NCI-H774 (cell line): ENCODE results near the gene PBX1.

Source experiments
- DNase-seq: peaks from one replicate; lab custom pipeline; 2025; lab: John Stamatoyannopoulos, UW

PBX1 gene

DNA sequence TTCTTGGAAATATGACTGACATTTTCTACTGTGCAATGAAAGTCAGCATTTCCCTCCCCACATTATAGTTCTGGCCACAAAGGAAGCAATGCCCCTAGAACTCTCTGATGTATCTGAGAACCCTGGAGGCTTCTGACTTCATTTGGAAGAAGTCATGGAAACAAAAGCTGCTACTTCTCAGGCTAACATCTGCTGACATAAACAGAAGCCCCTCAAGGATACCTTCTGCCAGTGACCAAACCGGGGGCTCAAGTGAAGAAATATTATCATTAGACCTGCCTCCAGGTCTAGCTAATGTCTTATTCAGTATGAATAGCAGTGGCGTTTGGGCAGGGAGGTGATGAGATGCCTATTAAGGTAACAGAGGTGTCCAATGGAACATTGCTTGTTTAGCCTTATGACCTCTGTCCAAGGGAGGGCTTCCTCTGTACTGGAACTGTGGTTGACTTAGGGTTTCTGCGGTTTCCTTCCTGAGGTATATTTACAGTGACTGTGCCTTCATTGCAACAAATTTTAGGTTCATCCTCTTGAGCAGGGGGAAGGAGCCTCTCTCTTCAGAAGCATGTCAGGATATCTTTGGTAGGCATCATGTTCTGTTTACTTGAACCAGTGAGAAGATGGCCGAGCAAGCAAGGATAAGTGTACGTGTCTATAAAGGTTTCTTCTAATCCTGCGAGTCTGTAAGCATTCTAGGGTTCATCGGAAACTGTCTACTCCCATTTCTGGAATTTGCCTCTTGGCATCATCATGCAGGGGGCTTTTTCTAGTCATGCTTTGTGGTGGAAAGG, 161.7 kb downstream of the PBX1 start:
- DNase-seq: no peak

DNA sequence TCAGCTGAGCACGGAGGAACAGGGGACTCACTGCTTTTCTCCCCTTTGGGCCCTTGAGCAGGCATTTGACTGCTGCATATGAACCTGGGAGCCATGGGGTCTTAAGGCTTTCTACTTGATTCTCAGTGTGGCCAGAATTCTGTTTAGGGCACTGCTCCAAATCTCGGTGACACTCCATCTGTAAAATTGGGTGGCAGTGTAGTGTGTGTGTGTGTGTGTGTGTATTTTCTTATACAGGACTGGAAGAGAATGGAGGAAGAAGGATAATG, 162.2 kb downstream of the PBX1 start:
- no peak for DNase-seq

DNA sequence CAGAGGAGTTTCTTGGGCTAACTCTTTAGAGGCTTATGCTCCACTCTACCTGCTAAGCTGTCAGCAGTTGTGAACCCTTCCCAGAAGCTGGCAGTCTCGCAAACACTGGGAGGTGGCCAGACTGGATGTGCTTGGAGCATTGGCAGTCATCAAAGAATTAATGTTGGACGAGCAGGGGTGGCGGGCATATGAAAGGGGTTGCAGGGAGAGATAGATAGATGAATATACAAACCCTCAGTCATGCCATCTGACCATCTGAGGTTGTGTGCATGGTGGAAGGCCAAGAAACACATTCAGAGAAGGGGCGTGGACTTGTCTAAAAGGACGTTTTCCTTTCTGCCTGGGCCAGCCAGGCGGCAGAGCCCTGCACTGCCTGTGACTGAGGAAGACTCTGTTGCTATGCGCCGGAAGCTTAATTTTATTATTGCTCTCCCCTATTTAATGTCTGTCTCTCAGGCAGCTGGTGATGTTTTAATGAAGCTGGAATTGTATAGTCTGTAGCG, 164.4 kb downstream of the PBX1 start:
- DNase-seq: no peak

DNA sequence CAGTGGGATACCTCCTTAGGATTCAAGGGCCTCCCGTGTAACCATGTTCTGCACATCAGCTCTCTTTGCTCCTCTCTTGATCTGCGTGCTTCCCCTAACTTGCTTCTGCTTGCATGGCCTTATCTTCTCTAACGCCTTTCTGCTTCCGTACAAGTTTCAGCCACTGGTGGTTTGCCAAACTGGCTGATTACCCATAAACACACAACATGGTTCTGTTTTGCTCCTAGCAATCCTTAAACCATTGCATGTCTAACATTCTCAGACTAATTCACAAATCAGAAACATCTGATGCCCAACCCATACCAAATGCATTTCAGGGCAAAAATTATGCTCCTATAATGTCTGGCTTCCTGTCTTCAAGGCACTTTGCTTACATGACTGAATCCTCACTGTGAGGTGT, 166.4 kb downstream of the PBX1 start:
- DNase-seq: no peak

DNA sequence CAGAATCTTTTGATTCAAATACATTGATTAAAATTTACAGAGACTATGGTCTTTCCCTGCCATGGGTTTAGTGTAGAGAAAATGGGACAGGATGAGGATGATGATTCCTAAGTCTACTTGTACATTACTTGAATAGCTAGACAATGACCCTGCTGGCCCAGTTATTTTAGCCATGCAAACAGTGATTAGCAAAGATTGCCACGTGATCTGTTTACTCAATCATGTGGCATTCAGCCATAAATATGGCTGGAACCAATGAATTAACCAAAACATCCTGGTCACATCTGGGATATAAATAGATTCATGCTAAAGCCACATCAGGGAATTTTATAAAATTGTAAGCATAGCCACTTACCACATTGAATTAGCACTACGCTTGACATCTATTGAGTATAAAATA, 167.3 kb downstream of the PBX1 start:
- no peak for DNase-seq

DNA sequence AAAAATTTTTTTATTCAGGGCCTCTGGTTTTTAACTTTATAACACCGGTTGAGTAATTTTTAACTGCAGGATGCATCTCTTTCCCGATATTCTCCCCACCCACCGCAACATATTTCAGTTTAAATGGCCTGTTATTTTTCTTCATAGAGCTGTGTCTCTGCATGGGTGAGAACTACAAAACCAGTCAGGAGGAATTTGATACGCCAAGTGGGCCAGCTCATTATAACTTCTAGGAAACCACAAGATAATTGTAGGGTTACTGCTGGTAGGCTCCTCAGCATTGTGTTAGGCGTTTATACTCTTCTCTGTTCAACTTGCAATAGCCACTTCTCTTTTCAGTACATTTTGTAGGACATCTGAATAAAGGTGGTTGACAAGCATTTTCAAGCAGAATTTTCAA, 169.7 kb downstream of the PBX1 start:
- no peak for DNase-seq

DNA sequence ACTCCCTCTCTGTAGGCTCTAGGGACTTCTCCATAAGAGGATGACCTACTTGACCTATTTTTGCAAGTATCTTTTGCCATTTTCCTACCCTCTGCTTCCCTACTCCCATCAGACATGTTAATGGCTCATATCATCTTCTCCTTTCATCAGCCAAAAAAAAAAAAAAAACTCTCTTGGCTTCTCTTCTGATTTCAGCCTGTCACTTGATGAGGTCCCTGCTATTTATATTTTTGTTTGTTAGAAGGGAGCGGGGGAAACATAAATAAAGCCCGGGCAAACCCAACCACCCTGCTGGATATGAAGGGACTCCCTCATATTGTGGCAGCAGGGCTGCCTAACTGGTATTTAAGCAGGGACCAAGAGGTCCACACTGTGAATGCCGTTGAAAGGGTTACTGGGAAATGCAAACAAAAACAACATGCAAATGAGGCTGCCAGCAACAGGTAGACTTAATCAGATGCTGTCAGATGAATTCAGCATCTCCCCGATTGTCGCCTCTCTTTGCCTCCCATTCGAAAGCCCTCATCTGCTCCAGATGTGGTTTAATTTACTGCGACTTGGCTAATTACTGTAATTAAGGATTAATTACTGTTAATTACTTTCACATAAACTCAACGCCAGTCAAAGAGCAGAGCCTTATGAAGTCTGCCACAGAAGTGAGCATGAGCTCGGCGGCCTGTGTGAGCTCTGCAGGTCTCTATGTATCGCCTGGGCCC, 172.3 kb downstream of the PBX1 start:
- DNase-seq: no peak

DNA sequence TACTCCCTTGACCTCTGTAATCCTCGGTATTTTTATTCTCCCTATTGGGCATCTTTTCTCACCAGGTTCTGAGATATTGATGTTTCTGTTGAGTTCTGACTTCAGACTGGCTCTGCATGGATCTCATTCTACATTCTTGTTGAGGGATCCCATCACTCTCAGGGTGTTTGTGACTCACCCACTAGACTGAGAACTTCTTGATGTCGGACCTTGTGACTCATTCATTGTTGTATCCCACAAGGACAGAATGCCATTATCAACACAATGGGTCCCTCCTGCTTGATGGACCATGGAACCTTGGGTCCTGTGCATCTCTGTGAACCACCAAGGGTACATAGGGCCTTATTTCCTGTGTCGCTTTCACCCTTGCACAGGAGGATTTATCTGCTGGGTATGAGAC, 174.1 kb downstream of the PBX1 start:
- no peak for DNase-seq

DNA sequence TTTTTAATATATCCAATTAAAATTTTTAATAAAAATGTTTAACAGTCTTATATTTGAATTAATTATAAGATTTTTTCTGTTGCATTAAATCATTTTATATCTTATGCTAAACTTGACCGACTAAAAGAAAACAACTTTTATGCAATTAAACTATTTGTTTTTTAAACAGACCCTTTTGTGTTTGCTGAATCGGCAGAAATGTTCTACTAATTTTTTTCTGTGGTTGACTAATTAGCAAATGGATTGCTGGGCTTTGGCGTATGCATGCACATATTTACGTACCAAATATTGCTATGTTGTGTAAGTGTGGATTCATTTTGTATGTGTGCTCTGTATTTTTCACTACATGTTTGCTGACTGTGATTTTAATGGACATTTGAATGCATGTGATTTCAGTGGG, 174.8 kb downstream of the PBX1 start:
- no peak for DNase-seq

DNA sequence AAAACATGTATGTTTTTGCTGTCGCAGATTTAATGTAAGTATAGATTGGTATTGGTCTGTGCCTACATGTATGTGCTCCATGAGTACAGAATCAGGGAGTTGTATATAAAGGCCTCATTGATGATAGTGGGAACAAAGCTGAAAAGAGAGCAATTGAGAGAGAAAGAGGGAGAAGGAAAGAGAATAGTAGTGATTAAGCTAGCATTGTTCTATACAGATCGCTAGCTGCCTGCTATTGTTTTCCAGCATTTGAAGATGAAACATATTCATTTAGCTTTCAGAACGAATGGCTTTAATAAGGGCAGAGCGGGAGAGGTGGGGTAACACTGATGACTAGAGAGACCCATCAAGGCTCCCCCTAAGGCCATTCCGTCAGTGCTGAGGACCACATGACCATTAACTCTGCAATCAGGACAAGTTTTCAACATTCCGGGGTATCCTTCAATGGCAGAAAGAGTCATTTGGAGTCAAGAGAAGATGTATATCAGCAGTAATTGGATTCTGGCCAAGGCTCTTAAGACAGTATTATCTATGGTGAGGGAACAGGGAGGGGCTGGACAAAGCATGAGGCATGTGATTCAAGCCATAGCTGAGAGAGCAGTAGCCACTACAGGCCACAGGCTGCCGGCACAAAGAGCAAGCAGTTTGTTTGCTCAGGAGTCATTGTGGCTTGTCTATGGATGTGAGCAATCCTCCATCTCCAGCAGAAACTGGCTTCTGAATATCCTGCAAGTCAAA, 176.5 kb downstream of the PBX1 start:
- no peak for DNase-seq

DNA sequence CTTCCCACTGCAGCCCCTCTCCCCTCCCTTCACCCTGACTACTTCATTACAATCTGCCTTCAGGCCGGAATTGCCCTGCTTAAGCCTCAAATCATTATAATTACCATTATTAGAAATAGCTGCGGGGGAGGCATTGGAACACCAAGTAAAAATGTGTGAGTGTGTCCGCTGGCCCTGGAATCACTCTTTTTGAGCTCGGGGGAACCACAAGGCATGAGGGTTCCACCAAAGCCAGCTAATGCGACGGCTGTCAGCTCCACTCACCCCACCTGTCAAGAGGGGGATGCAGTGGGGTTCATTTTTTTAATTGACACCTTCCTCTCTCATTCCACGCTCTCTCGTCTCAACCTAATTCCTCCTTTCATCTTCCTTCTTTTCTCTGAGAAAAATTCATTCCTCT, 177.2 kb downstream of the PBX1 start:
- no peak for DNase-seq

DNA sequence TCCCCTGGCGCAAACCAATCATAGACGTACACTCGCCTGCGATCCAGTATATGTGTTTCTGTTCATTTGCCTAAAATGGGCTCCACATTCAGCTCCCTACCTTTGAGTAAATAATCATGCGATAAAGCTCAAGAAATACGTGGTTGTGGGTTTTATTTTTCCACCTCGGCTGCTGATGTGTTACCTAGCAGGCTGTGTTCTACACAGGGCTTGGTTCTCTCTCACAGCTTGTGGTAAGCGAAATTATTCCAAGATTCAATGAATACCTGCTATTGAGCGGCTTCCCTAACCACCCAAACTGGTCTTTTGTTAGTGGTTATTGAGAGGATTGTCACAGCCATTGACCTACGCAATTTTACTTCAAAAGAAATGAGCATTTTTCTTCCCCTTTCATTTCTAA, 180.2 kb downstream of the PBX1 start:
- no peak for DNase-seq

DNA sequence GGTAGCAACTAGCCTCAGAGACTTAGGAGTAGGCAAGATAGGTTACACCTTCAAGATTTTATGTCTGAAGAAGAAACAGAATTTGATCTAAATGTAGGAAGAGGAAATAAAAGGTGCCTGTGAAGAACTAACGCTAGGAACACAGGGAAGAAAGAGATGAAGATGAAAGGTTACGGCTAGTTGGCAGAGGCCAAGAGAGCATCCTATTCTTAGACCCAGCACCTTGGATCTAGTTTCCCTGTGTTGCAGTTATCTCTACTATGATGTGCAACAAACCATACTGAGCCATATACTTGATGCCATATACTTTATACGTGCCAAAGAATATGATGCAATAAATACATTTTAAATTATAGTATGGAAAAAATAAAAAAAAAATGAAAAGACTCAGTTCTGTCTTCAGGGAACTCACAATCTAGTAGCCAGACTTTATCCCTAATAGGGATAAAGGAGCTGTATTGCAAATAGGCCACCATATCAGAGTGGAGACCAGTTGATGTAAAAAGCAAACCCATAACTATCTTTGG, 181.1 kb downstream of the PBX1 start:
- no peak for DNase-seq

DNA sequence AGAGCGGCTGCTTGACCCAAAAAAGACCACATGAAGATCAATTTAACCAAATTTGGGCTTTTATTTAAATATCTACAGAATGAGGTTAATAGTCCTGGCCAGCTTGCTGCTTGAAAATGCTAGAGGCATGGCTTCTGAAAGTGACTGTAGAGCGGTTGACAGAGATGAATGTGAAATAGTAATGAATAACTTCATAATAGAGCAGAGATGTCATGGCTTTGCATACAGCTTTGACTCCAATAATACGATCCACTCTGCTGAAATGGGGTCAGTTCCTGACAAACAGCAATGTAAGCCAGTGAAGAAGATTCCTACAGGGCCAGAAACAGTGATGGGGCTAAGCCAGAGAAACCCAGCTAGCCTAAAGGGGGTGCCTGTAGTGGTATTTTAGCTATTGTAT, 183.8 kb downstream of the PBX1 start:
- no peak for DNase-seq

DNA sequence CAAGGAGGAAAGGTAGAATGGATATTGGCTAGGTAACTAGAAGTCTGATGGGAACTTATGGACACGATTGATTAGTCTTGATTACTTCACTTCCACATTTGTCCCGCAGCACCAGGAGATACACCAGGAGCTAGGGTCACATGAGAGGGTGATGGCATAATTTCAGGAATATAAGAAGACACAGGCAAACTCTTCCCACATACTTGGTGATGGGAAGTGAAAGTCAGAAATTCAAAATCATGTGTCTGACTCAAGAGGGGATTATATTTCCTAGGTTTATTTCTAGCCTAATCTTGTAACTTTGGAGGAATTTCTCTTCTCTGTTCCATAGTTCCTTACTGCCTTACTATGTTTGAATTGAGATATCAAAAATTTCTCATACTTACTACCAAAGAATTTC, 185.0 kb downstream of the PBX1 start:
- no peak for DNase-seq

DNA sequence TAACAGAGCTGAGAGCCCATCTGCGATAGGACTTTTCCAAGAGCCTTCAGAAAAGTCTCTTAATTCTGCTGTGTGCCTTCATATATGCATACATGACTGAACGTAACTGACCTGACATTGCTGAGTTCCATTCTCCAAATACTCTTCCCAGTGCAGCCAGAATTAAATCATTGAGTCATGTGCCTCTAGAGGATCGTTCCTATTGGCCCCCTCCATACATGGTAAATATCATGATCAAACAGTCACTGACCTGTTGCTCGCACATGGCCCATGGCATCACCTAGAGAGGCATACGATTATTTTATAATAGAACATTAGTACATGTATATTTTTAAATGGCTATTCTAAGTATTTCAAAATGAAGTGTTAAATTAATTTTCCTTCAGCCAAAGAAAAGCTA, 186.8 kb downstream of the PBX1 start:
- no peak for DNase-seq

DNA sequence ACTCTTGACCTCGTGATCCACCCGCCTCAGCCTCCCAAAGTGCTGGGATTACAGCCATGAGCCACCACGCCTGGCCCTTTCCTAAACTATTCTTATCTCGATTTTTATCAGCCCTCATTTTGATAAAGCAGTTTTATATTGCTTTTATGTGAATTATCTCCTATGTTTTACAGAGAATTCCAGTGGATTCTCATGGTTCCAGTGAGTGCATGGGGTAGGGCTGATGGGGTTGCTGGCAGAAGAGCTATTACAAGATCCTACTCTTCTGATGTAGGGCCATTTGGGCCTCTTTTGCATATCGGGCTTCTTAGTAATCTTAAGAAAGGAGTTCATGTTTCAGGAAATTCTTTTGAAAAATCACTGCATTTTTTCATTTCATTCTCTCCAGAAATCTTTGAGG, 187.6 kb downstream of the PBX1 start:
- DNase-seq: no peak

DNA sequence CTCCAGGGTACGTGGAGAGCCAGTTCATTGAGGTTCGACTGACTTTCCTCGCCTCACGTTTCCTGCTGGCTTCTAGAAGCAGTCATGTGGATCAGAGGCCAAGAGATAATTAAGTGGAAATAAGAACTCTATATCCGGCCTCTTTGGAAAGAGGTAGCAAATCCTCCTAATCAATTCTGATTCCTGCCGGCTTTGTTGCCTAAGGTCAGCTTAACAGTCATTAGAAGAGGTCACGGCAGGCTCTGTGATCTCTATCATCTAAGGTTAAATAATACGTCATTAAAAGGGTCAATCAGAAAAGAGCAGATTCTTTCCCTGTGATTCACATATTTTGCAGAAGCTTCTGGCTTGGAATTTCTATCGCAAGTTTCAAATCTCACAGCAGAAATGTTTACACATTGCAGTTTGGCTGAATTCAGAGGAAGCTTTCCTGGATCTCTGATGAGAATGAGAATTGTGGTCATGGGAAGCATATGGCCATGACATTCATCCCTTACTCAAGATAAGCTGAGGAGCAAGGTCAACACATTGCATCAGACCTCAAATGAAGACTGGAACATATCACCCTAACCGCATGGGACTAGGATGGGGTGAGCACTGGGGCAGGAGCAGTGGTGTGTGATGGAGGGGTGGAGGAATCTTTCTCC, 189.4 kb downstream of the PBX1 start:
- no peak for DNase-seq

DNA sequence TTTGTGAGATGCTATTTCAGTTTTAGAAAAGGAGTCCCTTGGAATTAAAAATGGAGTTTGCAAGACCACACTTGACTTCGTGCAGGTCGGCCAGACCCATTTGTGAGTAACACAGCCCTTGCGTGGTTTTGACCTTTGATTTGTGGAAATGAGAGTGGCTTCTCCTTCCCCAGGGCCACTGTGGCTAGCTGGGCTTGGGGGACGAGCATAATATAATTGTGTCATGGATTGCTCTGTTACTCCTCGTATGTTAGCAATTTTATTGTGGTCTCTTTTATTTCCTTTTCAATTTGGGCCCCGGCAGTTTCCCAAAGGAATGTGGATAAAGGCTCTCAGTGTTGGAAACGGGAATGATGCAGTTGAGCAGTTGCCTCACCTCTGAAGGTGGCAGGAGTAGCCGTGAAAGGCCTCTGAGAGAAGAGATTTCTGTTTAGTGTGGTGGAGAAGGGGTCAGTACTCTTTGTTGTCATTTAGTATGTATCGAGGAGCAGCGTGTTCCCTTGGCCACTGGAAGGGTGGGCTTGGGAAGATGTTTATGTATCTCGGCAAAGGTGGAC, 194.6 kb downstream of the PBX1 start:
- no peak for DNase-seq

DNA sequence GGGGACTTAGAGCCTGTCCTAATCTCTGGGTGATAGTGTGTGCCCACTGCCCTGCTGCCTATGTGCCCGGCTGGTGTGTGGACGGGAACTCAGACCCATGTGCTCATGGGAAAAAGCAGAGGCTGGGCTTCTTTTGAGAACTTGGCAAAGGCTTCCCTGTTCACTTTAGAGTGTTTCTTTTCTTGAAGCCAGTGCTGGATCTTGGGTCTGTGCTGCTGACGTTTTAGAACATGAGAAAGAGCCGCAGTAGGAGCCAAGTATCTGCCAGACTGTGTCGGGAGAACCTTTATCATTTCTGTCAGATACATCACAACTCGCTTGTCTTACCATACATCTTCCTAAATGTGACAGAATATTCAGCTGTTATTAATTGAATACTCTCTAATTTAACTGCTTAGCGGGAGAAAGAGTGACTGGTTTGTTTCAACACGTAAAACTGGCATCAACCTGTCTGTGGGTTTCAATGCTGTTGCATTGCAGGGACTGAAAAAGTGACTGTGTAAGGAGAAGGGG, 195.2 kb downstream of the PBX1 start:
- DNase-seq: no peak

DNA sequence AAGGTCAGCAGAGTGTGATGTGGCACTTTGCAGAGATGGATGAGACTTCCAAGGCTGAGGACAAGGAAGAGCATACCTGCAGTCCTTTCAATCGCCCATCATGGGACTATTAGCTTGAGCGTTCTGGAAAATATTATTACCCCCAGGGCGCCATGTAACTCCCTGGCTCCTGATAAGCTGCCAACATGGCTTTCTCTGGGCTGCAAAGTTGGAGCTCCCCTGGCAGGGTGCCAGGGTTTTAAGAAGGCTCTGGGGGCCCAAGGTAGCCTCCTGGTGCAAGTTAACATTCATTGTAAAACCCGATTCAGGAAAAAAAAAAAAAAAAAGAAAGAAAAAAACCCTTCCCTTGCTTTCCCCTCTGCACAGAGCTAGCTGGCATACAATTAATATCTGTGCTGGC, 196.7 kb downstream of the PBX1 start:
- DNase-seq: no peak

DNA sequence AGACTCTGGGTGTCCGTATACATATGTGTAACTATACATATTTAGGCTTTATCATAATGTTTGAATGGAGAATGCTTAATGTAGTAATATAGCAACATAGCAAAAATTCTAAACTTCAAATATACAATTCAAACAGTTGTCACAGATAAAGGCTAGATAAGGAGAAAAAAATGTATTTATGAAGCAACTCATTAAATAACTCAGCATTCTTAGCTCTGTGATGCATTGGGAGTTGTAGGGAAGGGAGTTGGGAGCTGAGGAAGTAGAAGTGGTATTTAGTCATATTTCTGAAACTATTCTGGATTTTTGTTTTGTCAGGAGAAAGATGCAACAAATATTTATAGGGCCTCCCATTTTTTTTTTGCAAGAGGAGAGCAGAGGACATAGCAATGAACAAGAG, 197.8 kb downstream of the PBX1 start:
- DNase-seq: no peak
